ENCODE results near the gene ALDH1L2.

- TF ChIP-seq CTCF (IDR thresholded peaks at IDR 0.05) (no peak), POLR2A (IDR thresholded peaks at IDR 0.05) (no peak)
Measured at GRCh38 chr12:105047308-105047707, 37.0 kb downstream of the ALDH1L2 start.
